GM18507 (cell line): Measurements from ENCODE around the gene NPBWR2.
"Not testable (repeated sequence)": the region's sequence is repeated elsewhere in the genome, so short reads cannot be mapped to it uniquely, and the experiment has no call there.

ENCODE experiments used
- DNase-seq: peaks from one replicate; pipeline ENCODE4 v3.0.0; 2011; ENCODE audit warnings: low read depth; ENCODE audit not compliant: insufficient read length; ENCODE audit errors: extremely low spot score
- FAIRE-seq: peaks from 2 replicates; lab custom pipeline; 2011; peaks lifted over from hg19 to GRCh38; lab: Jason Lieb, UNC

Gene NPBWR2

DNA sequence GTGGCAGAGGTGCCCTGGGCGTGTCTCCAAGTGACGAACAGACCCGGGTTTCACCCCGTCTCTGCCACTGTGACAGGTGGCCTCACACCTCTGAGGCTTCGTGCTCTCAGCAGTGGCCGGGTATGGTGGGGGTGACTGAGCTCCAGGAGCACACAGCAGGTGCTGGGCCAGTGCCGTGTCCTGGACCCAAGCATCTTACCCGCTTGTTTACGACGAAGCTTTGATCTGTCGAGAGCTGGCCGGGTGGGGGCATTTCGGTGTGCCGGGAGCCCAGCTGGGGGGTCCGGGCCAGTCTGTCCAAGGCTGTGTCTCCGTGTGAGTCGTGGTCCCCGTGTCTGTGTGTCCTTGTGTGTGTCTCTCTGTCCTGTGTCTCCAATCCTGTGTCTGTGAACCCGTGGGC is 16.0 kb downstream of the NPBWR2 start:
- no peak for DNase-seq
- no peak for FAIRE-seq

GRCh38 chr20:64090165-64090564 is 17.2 kb downstream of the NPBWR2 start:
- FAIRE-seq (no peak), DNase-seq (no peak)

DNA sequence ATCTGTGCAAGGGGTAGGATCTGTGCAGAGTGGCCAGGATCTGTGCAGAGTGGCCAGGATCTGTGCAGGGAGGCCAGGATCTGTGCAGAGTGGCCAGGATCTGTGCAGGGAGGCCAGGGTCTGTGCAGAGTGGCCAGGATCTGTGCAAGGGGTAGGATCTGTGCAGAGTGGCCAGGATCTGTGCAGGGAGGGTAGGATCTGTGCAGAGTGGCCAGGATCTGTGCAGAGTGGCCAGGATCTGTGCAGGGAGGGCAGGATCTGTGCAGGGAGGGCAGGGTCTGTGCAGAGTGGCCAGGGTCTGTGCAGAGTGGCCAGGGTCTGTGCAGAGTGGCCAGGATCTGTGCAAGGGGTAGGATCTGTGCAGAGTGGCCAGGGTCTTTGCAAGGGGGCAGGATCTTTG is 18.8 kb downstream of the NPBWR2 start:
- not testable (repeated sequence) for FAIRE-seq, DNase-seq

DNA sequence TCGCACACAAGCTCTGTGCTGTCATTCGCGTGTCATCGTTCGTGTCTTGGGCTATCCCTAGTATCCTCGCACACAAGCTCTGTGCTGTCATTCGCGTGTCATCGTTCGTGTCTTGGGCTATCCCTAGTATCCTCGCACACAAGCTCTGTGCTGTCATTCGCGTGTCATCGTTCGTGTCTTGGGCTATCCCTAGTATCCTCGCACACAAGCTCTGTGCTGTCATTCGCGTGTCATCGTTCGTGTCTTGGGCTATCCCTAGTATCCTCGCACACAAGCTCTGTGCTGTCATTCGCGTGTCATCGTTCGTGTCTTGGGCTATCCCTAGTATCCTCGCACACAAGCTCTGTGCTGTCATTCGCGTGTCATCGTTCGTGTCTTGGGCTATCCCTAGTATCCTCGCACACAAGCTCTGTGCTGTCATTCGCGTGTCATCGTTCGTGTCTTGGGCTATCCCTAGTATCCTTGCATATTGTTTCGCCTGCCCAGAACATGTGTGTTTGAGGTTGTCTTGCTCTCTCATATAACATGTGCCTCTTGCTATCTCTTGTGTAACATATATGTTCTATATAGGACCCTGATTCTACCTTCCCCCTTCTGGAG is 20.0 kb downstream of the NPBWR2 start:
- FAIRE-seq, DNase-seq: not testable (repeated sequence)

DNA sequence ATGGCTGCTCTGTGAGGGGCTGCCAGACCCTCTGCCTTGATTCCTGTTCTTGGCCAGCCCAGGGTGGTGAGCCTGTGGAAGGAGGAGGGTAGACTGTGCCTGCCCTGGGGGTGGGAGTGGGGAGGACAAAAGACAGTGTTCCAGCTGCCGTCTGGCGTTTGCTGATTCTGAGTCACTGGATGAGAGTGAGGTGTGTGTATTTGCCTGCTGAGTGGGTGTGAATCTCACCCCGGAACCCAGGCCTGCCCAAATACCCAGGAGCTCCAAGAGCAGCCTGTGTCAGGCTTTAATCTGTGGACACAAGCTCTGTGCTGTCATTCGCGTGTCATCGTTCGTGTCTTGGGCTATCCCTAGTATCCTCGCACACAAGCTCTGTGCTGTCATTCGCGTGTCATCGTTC is 20.6 kb downstream of the NPBWR2 start:
- no peak for FAIRE-seq
- DNase-seq = no peak

DNA sequence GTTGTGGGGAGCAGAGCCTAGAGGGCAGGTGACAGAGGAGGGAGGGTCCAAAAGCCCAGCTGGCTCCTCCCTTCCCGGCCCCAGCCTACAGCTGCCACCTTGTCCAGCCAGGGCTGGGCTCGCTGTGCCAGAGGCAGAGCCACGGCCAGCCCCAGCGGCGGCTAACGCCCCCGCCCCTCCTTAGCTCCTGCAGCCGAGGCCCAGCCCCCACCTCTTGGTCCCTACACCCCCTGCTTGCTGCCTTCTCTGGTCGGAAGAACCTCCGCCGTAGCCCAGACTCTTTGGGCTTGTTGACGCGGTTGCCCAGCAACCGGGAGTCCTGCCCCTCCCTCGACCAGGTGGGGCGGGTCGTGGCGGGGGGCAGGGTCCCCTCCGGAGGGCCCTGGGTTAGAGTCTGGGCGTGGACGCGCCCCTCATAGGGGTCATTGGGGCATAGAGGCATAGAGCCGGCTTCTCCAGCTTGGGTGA is 22.6 kb downstream of the NPBWR2 start:
- DNase-seq = no peak

GRCh38 chr20:64083804-64084684 is 23.3 kb downstream of the NPBWR2 start, which contains the start of gene LKAAEAR1:
Gene LKAAEAR1 (minus strand): TSS chr20:64084398. CDS start chr20:64084219, 179 bp downstream.
- DNase-seq (no peak), FAIRE-seq (no peak)

More for the DNA sequence above, 22.6 kb downstream of the NPBWR2 start:
- FAIRE-seq = no peak

- FAIRE-seq (no peak), DNase-seq (no peak)
Observed at GRCh38 chr20:64083378-64083803, 24.0 kb downstream of the NPBWR2 start.

- DNase-seq = no peak
- FAIRE-seq = no peak
Observed at GRCh38 chr20:64082820-64083377, 24.5 kb downstream of the NPBWR2 start.

DNA sequence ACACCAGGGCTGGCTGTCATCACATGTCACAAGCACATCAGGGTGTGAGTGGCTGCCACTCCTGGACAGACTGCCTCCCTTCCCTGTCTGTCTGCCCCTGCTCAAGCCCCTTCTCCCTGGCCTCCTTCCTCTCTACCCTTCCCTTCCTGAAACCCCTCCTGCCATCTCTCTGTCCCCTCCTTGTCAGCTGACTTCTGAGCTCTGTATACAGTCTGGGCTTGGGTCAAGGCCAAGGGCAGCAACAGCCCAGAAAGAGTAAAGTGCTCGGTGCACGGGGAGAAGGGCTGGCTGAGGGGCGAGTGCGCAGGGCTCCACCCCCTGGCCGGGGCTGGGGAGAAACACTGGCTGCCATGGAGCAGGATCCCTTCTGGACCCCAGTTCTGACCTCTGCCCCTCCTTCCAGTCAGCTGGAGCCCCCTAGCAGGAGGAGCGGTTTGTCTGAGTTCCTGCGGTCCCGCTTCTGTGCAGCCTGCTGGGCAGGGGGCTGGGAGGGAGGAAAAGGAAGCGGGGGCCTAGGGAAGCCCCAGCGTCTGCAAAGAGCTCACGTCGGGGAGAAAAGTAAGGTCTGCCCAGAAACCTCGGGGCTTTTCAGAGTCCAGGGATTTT is 25.1 kb downstream of the NPBWR2 start:
- DNase-seq (no peak), FAIRE-seq (no peak)

- FAIRE-seq (no peak), DNase-seq (no peak)
Observed at GRCh38 chr20:64081624-64081964, 25.8 kb downstream of the NPBWR2 start.

- DNase-seq (no peak), FAIRE-seq (no peak)
Observed at GRCh38 chr20:64080813-64081623, 26.3 kb downstream of the NPBWR2 start.

- DNase-seq = no peak
Observed at GRCh38 chr20:64080013-64080812, 27.2 kb downstream of the NPBWR2 start, which contains the start of gene OPRL1. Gene OPRL1 (plus strand): TSS chr20:64080082. CDS start chr20:64092721, 12,639 bp downstream.

DNA sequence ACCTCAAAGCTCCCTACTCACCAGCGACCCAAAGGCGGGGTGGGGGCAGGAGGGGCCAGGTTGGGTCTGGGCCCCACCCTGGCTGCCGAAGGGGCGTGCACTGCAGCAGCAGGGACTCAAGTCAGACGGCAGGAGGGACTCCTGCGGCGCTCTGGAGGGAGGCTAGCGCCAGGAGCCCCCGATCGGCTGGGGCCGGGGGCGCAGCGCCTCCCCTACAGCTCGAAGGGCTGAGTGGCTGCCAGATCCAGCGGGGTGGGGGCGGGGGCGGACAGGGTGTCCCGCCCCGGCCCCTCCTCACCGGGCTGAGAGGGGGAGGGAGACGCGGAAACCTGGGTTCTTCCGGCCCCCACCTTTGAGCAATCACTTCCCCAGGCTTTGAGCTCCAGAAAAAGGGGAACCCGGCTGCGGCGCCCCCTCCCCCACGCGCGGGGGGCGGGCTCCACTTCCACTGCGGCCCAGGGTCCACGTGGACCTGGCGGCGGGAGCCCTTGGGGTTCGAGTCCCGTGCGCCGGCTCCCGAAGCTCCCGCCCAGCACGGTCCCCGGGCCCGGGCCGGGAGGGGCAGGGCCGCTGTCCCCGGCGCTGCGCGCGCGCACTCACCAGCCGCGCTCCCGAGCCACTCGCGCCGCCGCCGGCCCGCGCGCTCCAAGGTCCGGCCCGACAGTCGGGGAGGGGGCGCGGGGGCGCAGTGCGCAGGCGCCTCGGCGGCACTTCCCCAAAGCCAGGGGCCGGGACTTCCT is 27.9 kb downstream of the NPBWR2 start, which contains the start of gene RGS19:
TSS of gene RGS19 (minus strand) at position 246 of the 740 bp plus-strand sequence. CDS start 2,632 bp downstream, outside the sequence.
- peak; percentile 73 for FAIRE-seq
- peak; percentile 82 for DNase-seq

More at GRCh38 chr20:64080013-64080812, 27.2 kb downstream of the NPBWR2 start, which contains the start of gene OPRL1:
- FAIRE-seq = peak; percentile 12

GRCh38 chr20:64078934-64079272 is 28.5 kb downstream of the NPBWR2 start:
- no peak for FAIRE-seq

GRCh38 chr20:64077876-64078551 is 29.4 kb downstream of the NPBWR2 start:
- peak; percentile 93 for FAIRE-seq
- no peak for DNase-seq

More at GRCh38 chr20:64078934-64079272, 28.5 kb downstream of the NPBWR2 start:
- no peak for DNase-seq

DNA sequence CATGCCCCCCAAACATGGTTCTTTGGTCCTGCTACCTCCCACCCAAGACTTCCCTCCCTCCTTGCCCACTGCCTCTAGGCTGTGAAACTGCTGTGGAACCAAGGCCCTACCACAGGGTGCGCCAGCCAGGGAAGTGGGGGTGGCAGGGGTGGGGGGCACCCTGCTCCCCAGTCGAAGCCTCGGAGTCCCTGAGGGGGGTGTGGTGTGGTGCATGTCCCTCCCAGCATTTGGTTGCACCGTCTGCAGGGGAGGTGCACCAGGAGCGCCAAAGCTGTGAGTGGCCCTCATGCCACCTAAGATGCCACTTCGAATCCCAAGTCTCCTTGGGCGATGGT is 29.9 kb downstream of the NPBWR2 start:
- DNase-seq (no peak), FAIRE-seq (peak; percentile 44)
